ENCODE results near the gene ASTN2. TPM values are rescaled to one million over a fixed set of nuclear protein-coding genes. Genes with fewer than 3 reads are reported as not detected.

Gene ASTN2
- polyA plus RNA-seq, 1 experiment = 12.8 TPM

GRCh38 chr9:116859763-116860162 is 555.1 kb downstream of the ASTN2 start:
- Histone ChIP-seq H3K27me3 (ENCODE audit: control insufficient read depth, insufficient read depth, low read length) (no peaks in the 10 kb centered on the region), H3K36me3 (ENCODE audit: control insufficient read depth, insufficient read depth, low read length) (no peaks in the 10 kb centered on the region), H3K4me3 (ENCODE audit: low read depth, low read length) (no peak overlapping the region)
- ChIA-PET CTCF (interaction anchor here (0.8 to 9.2 kb wide), 21 partner anchors 8 to 1266 kb away, joined by 3 to 126 read pairs (median 5); no protein-coding TSS in a partner anchor), POLR2A (interaction anchor here (0.5 kb wide), 1 partner anchor 122 kb away, joined by 4 read pairs; no protein-coding TSS in a partner anchor)
- no peak for TF ChIP-seq CTCF (IDR thresholded peaks at IDR 0.05; ENCODE audit: insufficient read depth, low read depth, low read length)
- no peak for DNase-seq (ENCODE audit: low read depth)

- ChIA-PET POLR2A (no interaction called here), CTCF (interaction anchor here (9.2 kb wide), 1 partner anchor 120 kb away, joined by 126 read pairs; no protein-coding TSS in a partner anchor)
- no peak overlapping the region for H3K4me3 ChIP-seq (ENCODE audit: low read depth, low read length)
- TF ChIP-seq CTCF (IDR thresholded peaks at IDR 0.05; ENCODE audit: insufficient read depth, low read depth, low read length) = no peak
- H3K27me3 ChIP-seq (ENCODE audit: control insufficient read depth, insufficient read depth, low read length) = no peaks in the 10 kb centered on the region
- no peak for DNase-seq (ENCODE audit: low read depth)
- no peaks in the 10 kb centered on the region for H3K36me3 ChIP-seq (ENCODE audit: control insufficient read depth, insufficient read depth, low read length)
These were observed 557.5 kb downstream of the ASTN2 start for GRCh38 chr9:116857321-116857720.

- no peak for TF ChIP-seq CTCF (IDR thresholded peaks at IDR 0.05; ENCODE audit: insufficient read depth, low read depth, low read length)
- CTCF ChIA-PET = interaction anchor here (9.2 kb wide), 1 partner anchor 119 kb away, joined by 126 read pairs; no protein-coding TSS in a partner anchor
- no peak overlapping the region for H3K4me3 ChIP-seq (ENCODE audit: low read depth, low read length)
- no peak for DNase-seq (ENCODE audit: low read depth)
- no peaks in the 10 kb centered on the region for H3K36me3 ChIP-seq (ENCODE audit: control insufficient read depth, insufficient read depth, low read length)
- no peaks in the 10 kb centered on the region for H3K27me3 ChIP-seq (ENCODE audit: control insufficient read depth, insufficient read depth, low read length)
- POLR2A ChIA-PET = no interaction called here
These were observed 558.8 kb downstream of the ASTN2 start for GRCh38 chr9:116855881-116856662.

GRCh38 chr9:116849721-116850120 is 565.1 kb downstream of the ASTN2 start:
- POLR2A ChIA-PET = no interaction called here
- no peaks in the 10 kb centered on the region; the same call in 1 of the 2 replicates for H3K27me3 ChIP-seq (ENCODE audit: control insufficient read depth, insufficient read depth, low read length)
- CTCF ChIA-PET = interaction anchor here (0.7 to 4.0 kb wide), 3 partner anchors 11 to 113 kb away, joined by 3 to 21 read pairs (median 5); no protein-coding TSS in a partner anchor
- H3K4me3 ChIP-seq (ENCODE audit: low read depth, low read length) = no peak overlapping the region
- no peak for TF ChIP-seq CTCF (IDR thresholded peaks at IDR 0.05; ENCODE audit: insufficient read depth, low read depth, low read length)
- DNase-seq (ENCODE audit: low read depth) = no peak
- no peaks in the 10 kb centered on the region for H3K36me3 ChIP-seq (ENCODE audit: control insufficient read depth, insufficient read depth, low read length)

- ChIA-PET CTCF (interaction anchor here (1.6 kb wide), 1 partner anchor 16 kb away, joined by 4 read pairs; no protein-coding TSS in a partner anchor), POLR2A (no interaction called here)
- Histone ChIP-seq H3K4me3 (ENCODE audit: low read depth, low read length) (no peak overlapping the region), H3K27me3 (ENCODE audit: control insufficient read depth, insufficient read depth, low read length) (no peaks in the 10 kb centered on the region; the same call in 1 of the 2 replicates), H3K36me3 (ENCODE audit: control insufficient read depth, insufficient read depth, low read length) (no peaks in the 10 kb centered on the region)
- DNase-seq (ENCODE audit: low read depth) = peak; percentile 18
- TF ChIP-seq CTCF (IDR thresholded peaks at IDR 0.05; ENCODE audit: insufficient read depth, low read depth, low read length) = no peak
These were observed 570.2 kb downstream of the ASTN2 start for GRCh38 chr9:116844621-116845020.
